Gastrocnemius medialis (tissue), 4 donors: ENCODE measurements around the gene OR4F15. TPM values are rescaled to one million over a fixed set of nuclear protein-coding genes. Genes with fewer than 3 reads are reported as not detected.

Experiments
- ATAC-seq, 2 donors: fragments of 150-250 bp; one replicate each; pipeline ENCODE4 v1.9.1; 2016
- DNase-seq, 2 donors: peaks; one replicate each; pipeline ENCODE4 v3.0.0-alpha.2; 2019
- H3K27ac ChIP-seq, 4 donors: fragments of 200-600 bp; sonication (generic); 1 replicate in 1 of 4; 2 replicates in 3 of 4; pipeline ENCODE4 v1.5.1; 2016 to 2018; ENCODE audit warnings: mild to moderate bottlenecking in 2 of 4, moderate library complexity in 1 of 4
- H3K27me3 ChIP-seq, 3 donors: fragments of 200-600 bp; sonication (generic) in 2 of 3; 1 replicate in 1 of 3; 2 replicates in 2 of 3; pipeline versions ENCODE4 v1.5.1 to v1.6.0; 2016 to 2019; ENCODE audit warnings: mild to moderate bottlenecking in 1 of 3, moderate library complexity in 1 of 3
- H3K36me3 ChIP-seq, 2 donors: fragments of 200-600 bp; sonication (generic) in 1 of 2; one replicate each; pipeline ENCODE4 v1.5.1; 2017 to 2018
- H3K4me1 ChIP-seq, 2 donors: fragments of 200-600 bp; sonication (generic) in 1 of 2; one replicate each; pipeline ENCODE4 v1.5.1; 2016 to 2017; ENCODE audit warnings: mild to moderate bottlenecking in 2 of 2
- H3K4me3 ChIP-seq, 4 donors: fragments of 200-600 bp; sonication (generic) in 3 of 4; 1 replicate in 1 of 4; 2 replicates in 3 of 4; pipeline ENCODE4 v1.5.1; 2016 to 2019; ENCODE audit warnings: mild to moderate bottlenecking in 2 of 4
- H3K9me3 ChIP-seq, 3 donors: fragments of 200-600 bp; sonication (generic) in 2 of 3; 1 replicate in 1 of 3; 2 replicates in 2 of 3; pipeline ENCODE4 v1.5.1; 2016 to 2019
- POLR2A ChIP-seq, 2 donors: fragments of 450-650 bp; IDR thresholded peaks; one replicate each; pipeline ENCODE4 v1.6.1; 2017; ENCODE audit warnings: antibody characterized with exemption in 2 of 2, mild to moderate bottlenecking in 2 of 2, moderate library complexity in 2 of 2
- in situ Hi-C, 4 donors: fragments of 200-750 bp; cut with MboI; loops; one replicate each; pipeline versions ENCODE4 v1.15.0 to v1.8.0; 2017; ENCODE audit warnings: low sequenced_read_pairs in 4 of 4
- intact Hi-C: fragments of 100-400 bp; cut with DNase I; formaldehyde crosslinking; loops from one replicate; pipeline ENCODE4 v1.15.1; 2023; ENCODE audit warnings: low total_unique reads
- total RNA-seq, 4 donors: library from RNA; depleted of rRNA; stranded (reverse); fragments of >200 nt; gene quantifications; one replicate each; pipeline versions ENCODE4 v1.1.0 to v1.2.3, GENCODE V29; 2016
- TF ChIP-seq, protein P1 (sequence below), 5 experiments: fragments of 450-650 bp in 3 of 5; fragments of 200-600 bp in 2 of 5; sonication (generic) in 2 of 5; IDR thresholded peaks in 4 of 5; conservative IDR thresholded peaks in 1 of 5; 1 replicate in 4 of 5; 2 replicates in 1 of 5; pipeline ENCODE4 v1.5.1; 2016 to 2019; ENCODE audit warnings: antibody characterized with exemption in 5 of 5, mild to moderate bottlenecking in 3 of 5, moderate library complexity in 3 of 5

OR4F15 gene
- total RNA-seq, 4 donors from 2014 or later, result not detected

DNA sequence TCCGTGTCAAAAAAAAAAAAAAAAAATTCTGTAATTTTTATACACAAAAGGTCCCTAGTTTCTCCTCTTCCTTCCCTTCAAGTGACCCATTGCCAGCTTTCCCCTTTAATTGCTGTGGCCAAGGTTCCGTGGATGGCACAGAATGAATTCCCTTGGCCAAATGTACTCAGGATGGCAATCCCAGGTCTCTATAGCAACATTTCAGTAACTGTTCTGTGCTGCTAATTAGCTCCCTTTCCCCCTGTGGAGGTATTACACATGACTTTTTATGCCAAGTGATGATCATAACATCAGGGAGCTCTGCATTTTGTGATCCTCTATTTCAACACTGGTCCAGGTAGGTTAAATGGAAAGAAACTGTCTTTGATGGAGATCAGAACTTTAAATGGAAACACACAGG is 8.8 kb upstream of the OR4F15 start, which contains the start of gene OR4F6:
Gene OR4F6, plus strand, starts transcription at position 301 of the 400 bp plus-strand sequence. CDS start 2,211 bp downstream, outside the sequence.
- intact Hi-C loops (no loop called here), in situ Hi-C loops (no loop called here)
- Histone ChIP-seq H3K27ac (no peak within 1 kb of the TSS), H3K27me3 (no peaks in the 10 kb centered on the region), H3K4me3 (no peak within 1 kb of the TSS), H3K36me3 (no peaks in the 10 kb centered on the region), H3K4me1 (no peaks in the 10 kb centered on the region), H3K9me3 (no peaks in the 10 kb centered on the region)
- TF ChIP-seq POLR2A (IDR thresholded peaks at IDR 0.05), result no peak
- no peak for ATAC-seq
- DNase-seq, result no peak

DNA sequence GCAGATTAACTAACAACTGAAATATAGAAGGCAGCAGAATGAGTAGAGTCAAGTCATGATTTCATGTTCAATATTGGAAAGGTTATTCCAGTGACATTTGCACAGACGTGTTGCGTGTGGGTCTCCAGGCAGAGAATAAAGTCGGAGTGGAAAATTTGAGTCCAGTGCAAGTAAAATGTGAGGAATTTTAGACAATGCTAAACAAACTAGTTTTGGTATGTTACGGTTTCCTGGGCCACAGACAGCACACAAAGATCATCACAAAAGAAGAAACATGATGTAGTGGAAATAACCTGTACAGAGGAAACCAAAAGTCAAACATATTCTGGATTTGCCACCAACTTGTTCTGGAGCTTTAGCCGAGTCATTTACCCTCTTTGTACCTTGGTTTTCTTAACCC is 8.3 kb upstream of the OR4F15 start:
- Histone ChIP-seq H3K4me3 (no peak overlapping the region), H3K27me3 (no peaks in the 10 kb centered on the region), H3K36me3 (no peaks in the 10 kb centered on the region), H3K4me1 (no peaks in the 10 kb centered on the region), H3K27ac (no peak overlapping the region), H3K9me3 (no peaks in the 10 kb centered on the region)
- in situ Hi-C loops (no loop called here), intact Hi-C loops (no loop called here)
- ATAC-seq (no peak), DNase-seq (no peak)
- TF ChIP-seq, protein P1, sequence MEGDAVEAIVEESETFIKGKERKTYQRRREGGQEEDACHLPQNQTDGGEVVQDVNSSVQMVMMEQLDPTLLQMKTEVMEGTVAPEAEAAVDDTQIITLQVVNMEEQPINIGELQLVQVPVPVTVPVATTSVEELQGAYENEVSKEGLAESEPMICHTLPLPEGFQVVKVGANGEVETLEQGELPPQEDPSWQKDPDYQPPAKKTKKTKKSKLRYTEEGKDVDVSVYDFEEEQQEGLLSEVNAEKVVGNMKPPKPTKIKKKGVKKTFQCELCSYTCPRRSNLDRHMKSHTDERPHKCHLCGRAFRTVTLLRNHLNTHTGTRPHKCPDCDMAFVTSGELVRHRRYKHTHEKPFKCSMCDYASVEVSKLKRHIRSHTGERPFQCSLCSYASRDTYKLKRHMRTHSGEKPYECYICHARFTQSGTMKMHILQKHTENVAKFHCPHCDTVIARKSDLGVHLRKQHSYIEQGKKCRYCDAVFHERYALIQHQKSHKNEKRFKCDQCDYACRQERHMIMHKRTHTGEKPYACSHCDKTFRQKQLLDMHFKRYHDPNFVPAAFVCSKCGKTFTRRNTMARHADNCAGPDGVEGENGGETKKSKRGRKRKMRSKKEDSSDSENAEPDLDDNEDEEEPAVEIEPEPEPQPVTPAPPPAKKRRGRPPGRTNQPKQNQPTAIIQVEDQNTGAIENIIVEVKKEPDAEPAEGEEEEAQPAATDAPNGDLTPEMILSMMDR (IDR thresholded peaks at IDR 0.05 in 4 of 5, conservative IDR thresholded peaks at IDR 0.05 in 1 of 5), result no peak
- TF ChIP-seq POLR2A (IDR thresholded peaks at IDR 0.05), result no peak

DNA sequence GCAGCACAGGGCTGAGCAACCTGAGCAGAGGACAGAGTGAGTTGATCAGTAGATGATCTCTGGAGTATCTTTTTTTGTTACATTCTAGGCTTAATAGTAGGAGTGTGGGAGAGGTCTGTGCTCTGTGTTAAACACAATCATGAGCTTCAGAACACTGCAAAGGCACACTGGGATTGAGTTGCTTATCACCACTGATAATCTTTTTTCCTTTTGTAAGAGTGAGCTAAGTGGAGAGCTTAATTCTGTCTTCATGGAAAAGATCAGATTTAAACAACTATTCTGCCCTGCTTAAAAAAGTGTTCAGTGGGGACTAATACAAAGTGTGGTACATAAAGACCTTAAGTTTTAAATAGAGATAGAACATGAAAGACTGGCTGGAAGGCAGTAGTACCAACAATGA is 7.6 kb upstream of the OR4F15 start:
- no peak overlapping the region for H3K27ac ChIP-seq
- no peaks in the 10 kb centered on the region for H3K4me1 ChIP-seq
- intact Hi-C loops, result no loop called here
- no peaks in the 10 kb centered on the region for H3K9me3 ChIP-seq
- no peaks in the 10 kb centered on the region for H3K27me3 ChIP-seq
- ATAC-seq, result no peak
- no peak for DNase-seq
- TF ChIP-seq, protein P1 (IDR thresholded peaks at IDR 0.05 in 4 of 5, conservative IDR thresholded peaks at IDR 0.05 in 1 of 5), result no peak
- TF ChIP-seq POLR2A (IDR thresholded peaks at IDR 0.05), result no peak
- H3K36me3 ChIP-seq, result no peaks in the 10 kb centered on the region
- in situ Hi-C loops, result no loop called here
- no peak overlapping the region for H3K4me3 ChIP-seq

DNA sequence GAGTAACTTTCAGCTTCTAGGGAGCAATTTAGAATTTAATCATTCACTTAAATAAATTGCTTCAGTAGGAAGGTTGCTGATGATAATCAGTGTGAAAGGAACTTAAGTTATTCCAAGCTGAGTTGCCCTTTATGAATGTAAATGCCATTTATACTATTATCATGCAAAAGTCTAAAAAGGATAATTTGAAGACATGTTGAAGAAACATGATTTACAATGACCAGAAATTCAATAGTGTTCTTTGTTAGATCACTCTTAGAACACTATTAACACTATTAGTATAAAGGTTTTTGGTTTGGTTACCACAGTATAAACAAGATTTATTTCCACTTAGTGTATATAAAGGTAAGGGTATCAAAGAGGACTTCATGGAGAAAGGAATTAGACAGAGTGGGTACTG is 7.1 kb upstream of the OR4F15 start:
- H3K27me3 ChIP-seq, result no peaks in the 10 kb centered on the region
- ATAC-seq (no peak), DNase-seq (no peak)
- TF ChIP-seq, protein P1 (IDR thresholded peaks at IDR 0.05 in 4 of 5, conservative IDR thresholded peaks at IDR 0.05 in 1 of 5), result no peak
- TF ChIP-seq POLR2A (IDR thresholded peaks at IDR 0.05), result no peak
- in situ Hi-C loops (no loop called here), intact Hi-C loops (no loop called here)
- H3K27ac ChIP-seq, result no peak overlapping the region
- no peaks in the 10 kb centered on the region for H3K36me3 ChIP-seq
- no peak overlapping the region for H3K4me3 ChIP-seq
- H3K9me3 ChIP-seq, result no peaks in the 10 kb centered on the region
- no peaks in the 10 kb centered on the region for H3K4me1 ChIP-seq

DNA sequence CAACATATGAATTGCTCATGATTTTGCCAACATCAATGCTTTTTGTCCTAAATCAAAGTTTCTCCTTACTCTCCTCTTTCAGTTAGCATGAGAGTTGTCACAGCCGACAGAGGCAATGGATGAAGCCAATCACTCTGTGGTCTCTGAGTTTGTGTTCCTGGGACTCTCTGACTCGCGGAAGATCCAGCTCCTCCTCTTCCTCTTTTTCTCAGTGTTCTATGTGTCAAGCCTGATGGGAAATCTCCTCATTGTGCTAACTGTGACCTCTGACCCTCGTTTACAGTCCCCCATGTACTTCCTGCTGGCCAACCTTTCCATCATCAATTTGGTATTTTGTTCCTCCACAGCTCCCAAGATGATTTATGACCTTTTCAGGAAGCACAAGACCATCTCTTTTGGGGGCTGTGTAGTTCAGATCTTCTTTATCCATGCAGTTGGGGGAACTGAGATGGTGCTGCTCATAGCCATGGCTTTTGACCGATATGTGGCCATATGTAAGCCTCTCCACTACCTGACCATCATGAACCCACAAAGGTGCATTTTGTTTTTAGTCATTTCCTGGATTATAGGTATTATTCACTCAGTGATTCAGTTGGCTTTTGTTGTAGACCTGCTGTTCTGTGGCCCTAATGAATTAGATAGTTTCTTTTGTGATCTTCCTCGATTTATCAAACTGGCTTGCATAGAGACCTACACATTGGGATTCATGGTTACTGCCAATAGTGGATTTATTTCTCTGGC is 6.2 kb upstream of the OR4F15 start:
- in situ Hi-C loops, result no loop called here
- DNase-seq, result no peak
- Histone ChIP-seq H3K27ac (no peak overlapping the region), H3K9me3 (no peaks in the 10 kb centered on the region), H3K36me3 (no peaks in the 10 kb centered on the region), H3K27me3 (no peaks in the 10 kb centered on the region), H3K4me1 (no peaks in the 10 kb centered on the region), H3K4me3 (no peak overlapping the region)
- intact Hi-C loops, result no loop called here
- no peak for TF ChIP-seq POLR2A (IDR thresholded peaks at IDR 0.05)
- TF ChIP-seq, protein P1 (IDR thresholded peaks at IDR 0.05 in 4 of 5, conservative IDR thresholded peaks at IDR 0.05 in 1 of 5), result no peak
- no peak for ATAC-seq
